ENCODE results near the gene SLC6A17. TPM values are rescaled to one million over a fixed set of nuclear protein-coding genes. Genes with fewer than 3 reads are reported as not detected.

The SLC6A17 gene
- polyA plus RNA-seq, 4 donors, result 0.66 to 1.1 (median 0.96) TPM

- DNase-seq (ENCODE audit: low read depth in 4 of 4, low spot score in 2 of 4), result no peak
Measured at GRCh38 chr1:110215621-110216515, 65.6 kb downstream of the SLC6A17 start.

- no peak for DNase-seq (ENCODE audit: low read depth in 4 of 4, low spot score in 2 of 4)
Measured at GRCh38 chr1:110216844-110217444, 66.7 kb downstream of the SLC6A17 start.

- no peak for DNase-seq (ENCODE audit: low read depth in 4 of 4, low spot score in 2 of 4)
Measured at GRCh38 chr1:110218137-110218536, 67.8 kb downstream of the SLC6A17 start.

GRCh38 chr1:110218739-110219138 is 68.4 kb downstream of the SLC6A17 start:
- DNase-seq (ENCODE audit: low read depth in 4 of 4, low spot score in 2 of 4), result no peak

GRCh38 chr1:110220324-110220723 is 70.0 kb downstream of the SLC6A17 start:
- no peak for DNase-seq (ENCODE audit: low read depth in 4 of 4, low spot score in 2 of 4)

- DNase-seq (ENCODE audit: low read depth in 4 of 4, low spot score in 2 of 4), result no peak
Measured at GRCh38 chr1:110221119-110221518, 70.8 kb downstream of the SLC6A17 start.

GRCh38 chr1:110223127-110223526 is 72.8 kb downstream of the SLC6A17 start:
- DNase-seq (ENCODE audit: low read depth in 4 of 4, low spot score in 2 of 4), result no peak

- DNase-seq (ENCODE audit: low read depth in 4 of 4, low spot score in 2 of 4), result no peak
Measured at GRCh38 chr1:110223581-110223980, 73.3 kb downstream of the SLC6A17 start.

GRCh38 chr1:110224240-110224995 is 74.1 kb downstream of the SLC6A17 start:
- DNase-seq (ENCODE audit: low read depth in 4 of 4, low spot score in 2 of 4), result no peak

- no peak for DNase-seq (ENCODE audit: low read depth in 4 of 4, low spot score in 2 of 4)
Measured at GRCh38 chr1:110225212-110225611, 74.9 kb downstream of the SLC6A17 start.

- DNase-seq (ENCODE audit: low read depth in 4 of 4, low spot score in 2 of 4), result no peak
Measured at GRCh38 chr1:110225756-110226404, 75.6 kb downstream of the SLC6A17 start.

- DNase-seq (ENCODE audit: low read depth in 4 of 4, low spot score in 2 of 4), result no peak
Measured at GRCh38 chr1:110227774-110228173, 77.5 kb downstream of the SLC6A17 start.

GRCh38 chr1:110228381-110228780 is 78.1 kb downstream of the SLC6A17 start:
- DNase-seq (ENCODE audit: low read depth in 4 of 4, low spot score in 2 of 4), result no peak

- DNase-seq (ENCODE audit: low read depth in 4 of 4, low spot score in 2 of 4), result no peak
Measured at GRCh38 chr1:110228869-110229268, 78.6 kb downstream of the SLC6A17 start.

- DNase-seq (ENCODE audit: low read depth in 4 of 4, low spot score in 2 of 4), result no peak
Measured at GRCh38 chr1:110229348-110230001, 79.2 kb downstream of the SLC6A17 start.

- no peak for DNase-seq (ENCODE audit: low read depth in 4 of 4, low spot score in 2 of 4)
Measured at GRCh38 chr1:110230381-110231199, 80.3 kb downstream of the SLC6A17 start.

- DNase-seq (ENCODE audit: low read depth in 4 of 4, low spot score in 2 of 4), result no peak
Measured at GRCh38 chr1:110233861-110234260, 83.6 kb downstream of the SLC6A17 start.

- no peak for DNase-seq (ENCODE audit: low read depth in 4 of 4, low spot score in 2 of 4)
Measured at GRCh38 chr1:110234691-110235090, 84.4 kb downstream of the SLC6A17 start.

- no peak for DNase-seq (ENCODE audit: low read depth in 4 of 4, low spot score in 2 of 4)
Measured at GRCh38 chr1:110235181-110235833, 85.0 kb downstream of the SLC6A17 start.
